GM19239 (cell line): ENCODE results near the gene FAM199X.
"Not testable (repeated sequence)": the region's sequence is repeated elsewhere in the genome, so short reads cannot be mapped to it uniquely, and the experiment has no call there.

ENCODE experiments used
- DNase-seq: peaks from one replicate; pipeline ENCODE4 v3.0.0; 2011; ENCODE audit warnings: low spot score; ENCODE audit not compliant: insufficient read length
- FAIRE-seq: peaks from 2 replicates; lab custom pipeline; 2011; peaks lifted over from hg19 to GRCh38; lab: Jason Lieb, UNC

Gene FAM199X

DNA sequence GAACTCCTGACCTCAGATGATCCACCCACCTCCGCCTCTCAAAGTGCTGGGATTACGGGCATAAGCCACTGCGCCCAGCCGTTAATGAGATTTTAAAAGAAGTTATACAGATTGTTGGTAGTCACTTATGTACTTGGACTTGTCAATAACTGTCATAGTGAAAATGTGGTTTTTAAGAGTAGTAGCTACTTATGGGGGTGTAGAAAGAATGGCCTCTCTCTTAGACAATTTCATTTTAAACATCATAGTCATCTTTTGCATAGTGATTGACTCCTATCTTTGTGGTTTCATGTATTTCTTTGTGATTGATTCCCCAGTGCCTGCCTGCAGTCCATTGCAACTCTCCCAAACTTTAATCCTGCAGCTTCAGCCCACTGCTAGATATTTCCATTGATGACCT, 17.4 kb downstream of the FAM199X start:
- no peak for FAIRE-seq

DNA sequence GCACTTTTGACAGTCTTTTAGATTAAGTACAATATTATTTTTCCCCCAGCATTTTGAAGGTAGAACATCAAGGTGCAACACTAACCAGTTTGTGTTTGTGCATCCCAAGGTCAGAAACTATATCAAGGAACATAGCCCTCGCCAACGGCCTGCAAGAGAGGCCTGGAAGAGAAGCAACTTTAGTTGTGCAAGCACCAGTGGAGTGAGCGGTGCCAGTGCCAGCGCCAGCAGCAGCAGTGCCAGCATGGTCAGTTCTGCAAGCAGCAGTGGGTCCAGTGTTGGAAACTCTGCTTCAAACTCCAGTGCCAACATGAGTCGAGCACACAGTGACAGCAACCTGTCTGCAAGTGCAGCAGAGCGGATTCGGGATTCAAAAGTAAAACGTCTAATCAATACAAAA, 21.7 kb downstream of the FAM199X start:
- FAIRE-seq (no peak), DNase-seq (no peak)

More for the DNA sequence above, 17.4 kb downstream of the FAM199X start:
- no peak for DNase-seq

DNA sequence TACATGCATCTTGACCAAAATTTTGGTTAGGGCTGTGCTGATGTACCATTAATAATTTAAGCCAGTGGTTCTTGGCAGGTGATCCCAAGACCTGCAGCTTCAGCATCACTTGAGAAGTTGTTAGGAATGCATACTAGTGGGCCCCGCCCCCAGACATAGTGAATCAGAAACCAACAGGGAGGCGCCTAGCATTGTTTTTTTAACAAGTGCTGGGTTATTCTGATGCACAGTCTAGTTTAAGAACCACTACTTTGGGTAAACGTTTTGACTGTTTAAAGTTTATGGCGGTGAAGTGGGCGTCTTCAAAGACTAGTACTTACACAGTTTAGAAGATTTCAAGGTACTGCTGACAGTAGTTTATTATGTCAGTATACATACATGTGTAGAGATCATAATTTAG, 23.6 kb downstream of the FAM199X start:
- no peak for FAIRE-seq

GRCh38 chrX:104193485-104193884, 27.2 kb downstream of the FAM199X start:
- peak; percentile 80 for FAIRE-seq

More for the DNA sequence above, 23.6 kb downstream of the FAM199X start:
- no peak for DNase-seq

GRCh38 chrX:104195013-104195412, 28.8 kb downstream of the FAM199X start:
- FAIRE-seq, result no peak
- no peak for DNase-seq

More at GRCh38 chrX:104193485-104193884, 27.2 kb downstream of the FAM199X start:
- no peak for DNase-seq

DNA sequence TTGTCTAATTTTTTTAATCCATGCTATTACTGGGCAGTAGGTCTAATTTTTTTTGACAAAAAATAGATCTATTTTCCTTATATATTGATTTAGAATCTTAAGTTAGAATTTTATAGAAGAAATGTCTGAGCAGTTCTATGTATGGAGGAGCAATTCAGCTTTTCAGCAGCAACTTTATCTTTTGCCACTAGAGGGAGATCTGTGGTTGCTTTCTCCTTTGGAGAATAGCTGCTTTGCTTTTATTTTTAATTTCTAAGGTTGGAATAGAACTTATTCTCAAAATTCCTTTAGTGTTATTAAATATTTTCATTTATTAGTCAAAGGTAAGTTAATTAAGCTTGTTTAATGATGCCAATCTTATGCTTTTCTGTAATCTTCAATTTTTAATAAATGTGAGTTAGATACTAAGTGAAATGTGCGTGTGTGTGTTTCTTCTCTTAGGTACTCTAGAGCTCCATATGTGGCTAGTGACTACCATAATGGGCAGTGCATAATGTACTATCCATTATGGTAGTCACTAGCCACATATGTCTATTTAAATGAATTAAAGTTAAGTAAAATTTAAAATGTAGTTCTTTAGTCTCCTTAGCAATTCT, 29.3 kb downstream of the FAM199X start:
- DNase-seq, result no peak
- FAIRE-seq, result no peak

DNA sequence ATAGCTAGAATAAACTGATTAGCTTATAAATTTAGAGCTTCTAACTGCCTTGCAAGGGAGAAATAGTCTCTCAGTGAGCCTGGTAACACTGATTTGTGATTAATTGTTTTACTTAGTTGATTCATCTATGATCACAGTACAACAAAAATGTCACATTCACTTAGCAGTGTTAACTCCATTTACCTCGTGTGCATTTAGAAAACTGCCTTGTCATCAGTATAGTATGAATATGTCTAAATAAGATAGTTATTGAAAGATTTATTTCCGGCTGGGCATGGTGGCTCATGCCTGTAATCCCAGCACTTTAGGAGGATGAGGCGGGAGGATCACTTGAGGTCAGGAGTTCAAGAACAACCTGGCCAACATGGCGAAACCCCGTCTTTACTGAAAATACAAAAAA, 39.3 kb downstream of the FAM199X start:
- no peak for FAIRE-seq

DNA sequence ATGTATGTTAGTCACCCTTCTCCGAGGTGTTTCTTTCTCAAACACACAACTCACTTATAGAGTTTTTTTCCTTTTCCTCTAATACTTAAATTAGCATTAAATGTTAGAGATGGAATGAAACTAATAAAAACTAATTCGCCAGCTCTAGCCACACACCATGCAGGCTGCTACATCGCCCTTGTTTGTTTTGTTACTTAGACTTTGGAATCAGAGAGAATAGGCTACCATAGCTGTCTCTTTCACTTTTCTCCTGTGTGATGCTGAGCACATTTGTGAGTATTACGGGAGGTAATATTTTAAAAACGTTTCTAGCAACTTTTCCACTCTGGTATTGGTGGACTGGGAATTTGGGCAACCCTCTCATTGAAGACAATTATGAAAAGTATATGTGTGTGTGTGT, 44.9 kb downstream of the FAM199X start:
- FAIRE-seq (no peak), DNase-seq (no peak)

More for the DNA sequence above, 39.3 kb downstream of the FAM199X start:
- no peak for DNase-seq

DNA sequence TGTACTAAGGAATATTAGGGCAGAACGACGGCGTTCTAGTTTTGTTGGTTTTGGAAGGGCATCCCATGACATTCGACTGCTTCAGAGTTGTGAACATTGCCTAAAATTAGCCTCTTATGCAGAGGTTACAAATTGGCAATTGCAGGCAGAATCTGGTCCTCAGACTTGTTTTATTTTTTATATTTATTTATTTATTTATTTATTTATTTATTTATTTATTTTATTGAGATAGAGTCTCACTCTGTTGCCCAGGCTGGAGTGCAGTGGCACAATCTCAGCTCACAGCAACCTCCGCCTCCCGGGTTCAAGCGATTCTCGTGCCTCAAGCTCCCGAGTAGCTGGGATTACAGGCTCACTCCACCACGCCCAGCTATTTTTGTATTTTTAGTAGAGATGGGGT, 63.8 kb downstream of the FAM199X start:
- FAIRE-seq, DNase-seq: not testable (repeated sequence)
